Chondrocyte (in vitro differentiated cells): ENCODE results near the gene DACH1. TPM values are rescaled to one million over a fixed set of nuclear protein-coding genes. Genes with fewer than 3 reads are reported as not detected.

Experiments used
- DNase-seq: peaks from one replicate; pipeline ENCODE4 v3.0.0; 2021; ENCODE audit warnings: mixed read lengths, low spot score
- H3K27ac Mint-ChIP-seq: one replicate; pipeline ENCODE4 v1.8.0; 2021; ENCODE audit warnings: mild to moderate bottlenecking, moderate library complexity, mixed read lengths; ENCODE audit not compliant: unreplicated experiment
- H3K27me3 Mint-ChIP-seq: 2 replicates; pipeline ENCODE4 v1.8.0; 2021; ENCODE audit warnings: low read depth, mixed read lengths
- H3K36me3 Mint-ChIP-seq: 2 replicates; pipeline ENCODE4 v1.8.0; 2021; ENCODE audit warnings: low read depth, mixed read lengths
- H3K4me1 Mint-ChIP-seq: 2 replicates; pipeline ENCODE4 v1.8.0; 2021; ENCODE audit warnings: low read depth, mild to moderate bottlenecking, mixed read lengths
- H3K4me3 Mint-ChIP-seq: one replicate; pipeline ENCODE4 v1.8.0; 2021; ENCODE audit warnings: mild to moderate bottlenecking, moderate library complexity, mixed read lengths; ENCODE audit not compliant: unreplicated experiment
- H3K9me3 Mint-ChIP-seq: 2 replicates; pipeline ENCODE4 v1.8.0; 2021; ENCODE audit warnings: low read depth, mixed read lengths
- CTCF ChIP-seq: fragments of 200-600 bp; sonication (generic); IDR thresholded peaks from 2 replicates; pipeline ENCODE4 v1.5.0; 2021; ENCODE audit warnings: antibody characterized with exemption, mild to moderate bottlenecking, moderate library complexity
- total RNA-seq: library from RNA; stranded (reverse); gene quantifications from 3 replicates; pipeline ENCODE4 v1.2.1, GENCODE V29; 2021

DACH1 gene
- total RNA-seq, 1 donor from 2014 or later = 0.72 TPM

- Mint-ChIP-seq H3K4me3 (no peak overlapping the region), H3K9me3 (peaks cover 5% of the 10 kb centered on the region)
- DNase-seq = no peak
Measured at GRCh38 chr13:71828117-71828516, 38.9 kb downstream of the DACH1 start.

GRCh38 chr13:71827241-71827640 lies 39.8 kb downstream of the DACH1 start:
- no peak overlapping the region for H3K4me3 Mint-ChIP-seq
- TF ChIP-seq CTCF = no peak
- H3K27ac Mint-ChIP-seq = no peak overlapping the region
- no peaks in the 10 kb centered on the region for H3K4me1 Mint-ChIP-seq
- DNase-seq = no peak
- H3K9me3 Mint-ChIP-seq = peaks cover 5% of the 10 kb centered on the region
- peaks cover 14% of the 10 kb centered on the region for H3K27me3 Mint-ChIP-seq
- no peaks in the 10 kb centered on the region for H3K36me3 Mint-ChIP-seq

More at GRCh38 chr13:71828117-71828516, 38.9 kb downstream of the DACH1 start:
- Mint-ChIP-seq H3K36me3 (no peaks in the 10 kb centered on the region), H3K4me1 (no peaks in the 10 kb centered on the region), H3K27me3 (peaks cover 14% of the 10 kb centered on the region), H3K27ac (no peak overlapping the region)
- TF ChIP-seq CTCF = no peak

- no peak for DNase-seq
- Mint-ChIP-seq H3K4me3 (no peak overlapping the region), H3K9me3 (peaks cover 7% of the 10 kb centered on the region), H3K27ac (no peak overlapping the region), H3K36me3 (no peaks in the 10 kb centered on the region), H3K27me3 (no peaks in the 10 kb centered on the region), H3K4me1 (no peaks in the 10 kb centered on the region)
- TF ChIP-seq CTCF = no peak
Measured at GRCh38 chr13:71820699-71821098, 46.3 kb downstream of the DACH1 start.

- Mint-ChIP-seq H3K4me1 (no peaks in the 10 kb centered on the region), H3K27ac (no peak overlapping the region), H3K4me3 (no peak overlapping the region), H3K36me3 (no peaks in the 10 kb centered on the region), H3K27me3 (no peaks in the 10 kb centered on the region), H3K9me3 (peaks cover 4% of the 10 kb centered on the region)
- TF ChIP-seq CTCF = no peak
- DNase-seq = no peak
Measured at GRCh38 chr13:71817335-71817734, 49.7 kb downstream of the DACH1 start.

- H3K4me3 Mint-ChIP-seq = no peak overlapping the region
- H3K36me3 Mint-ChIP-seq = no peaks in the 10 kb centered on the region
- no peak overlapping the region for H3K27ac Mint-ChIP-seq
- no peaks in the 10 kb centered on the region for H3K4me1 Mint-ChIP-seq
- peaks cover 4% of the 10 kb centered on the region for H3K9me3 Mint-ChIP-seq
- H3K27me3 Mint-ChIP-seq = no peaks in the 10 kb centered on the region
- no peak for TF ChIP-seq CTCF
- DNase-seq = no peak
Measured at GRCh38 chr13:71814806-71815360, 52.1 kb downstream of the DACH1 start.
